Muscle layer of colon (tissue), 2 donors: ENCODE measurements around the gene SHROOM1.
"Not testable (repeated sequence)": the region's sequence is repeated elsewhere in the genome, so short reads cannot be mapped to it uniquely, and the experiment has no call there.

ENCODE experiments used
- H3K27ac ChIP-seq: one replicate; pipeline ENCODE4 v1.7.0; 2013; ENCODE audit warnings: low read depth, mild to moderate bottlenecking, low read length, moderate library complexity
- H3K27me3 ChIP-seq, 2 donors: one replicate each; pipeline ENCODE4 v1.7.0; 2013; ENCODE audit warnings: low read length in 2 of 2, mild to moderate bottlenecking in 2 of 2; ENCODE audit not compliant: insufficient read depth in 2 of 2, control insufficient read depth in 1 of 2
- H3K36me3 ChIP-seq: one replicate; pipeline ENCODE4 v1.7.0; 2013; ENCODE audit warnings: mild to moderate bottlenecking, low read length; ENCODE audit not compliant: insufficient read depth
- H3K4me1 ChIP-seq: one replicate; pipeline ENCODE4 v1.7.0; 2013; ENCODE audit warnings: mild to moderate bottlenecking, low read length; ENCODE audit not compliant: insufficient read depth
- H3K4me3 ChIP-seq, 2 donors: one replicate each; pipeline ENCODE4 v1.7.0; 2013; ENCODE audit warnings: low read length in 2 of 2, low read depth in 1 of 2, mild to moderate bottlenecking in 1 of 2, moderate library complexity in 1 of 2
- H3K9ac ChIP-seq: one replicate; pipeline ENCODE4 v1.7.0; 2013; ENCODE audit warnings: low read length
- H3K9me3 ChIP-seq: one replicate; pipeline ENCODE4 v1.7.0; 2013; ENCODE audit warnings: mild to moderate bottlenecking, low read length
- donor health status: abdominal sarcoma.
- donor health status: Adenocarcinoma of cecum.

Gene SHROOM1

DNA sequence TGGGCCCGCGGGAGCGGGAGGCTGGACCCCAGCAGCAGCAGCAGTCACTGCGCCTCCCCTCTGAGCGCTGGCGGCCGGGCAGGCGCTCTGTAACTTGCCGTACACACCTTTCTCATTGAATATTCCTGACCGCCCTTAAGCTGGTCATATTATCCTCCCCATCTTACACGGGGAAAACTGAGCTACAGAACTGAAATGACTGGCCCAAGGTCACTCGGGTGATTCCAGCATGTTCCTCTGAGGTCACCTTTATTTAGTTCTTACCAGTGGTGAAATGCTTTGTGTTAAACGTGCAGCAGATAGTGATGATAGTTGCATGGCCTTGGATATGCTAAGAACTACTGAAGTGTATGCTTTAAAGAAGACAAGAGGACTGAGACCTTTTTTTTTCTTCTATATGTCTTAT lies 36.6 kb upstream of the SHROOM1 start:
- H3K4me1 ChIP-seq: peaks cover 19% of the 10 kb centered on the region
- no peaks in the 10 kb centered on the region for H3K9me3 ChIP-seq
- H3K9ac ChIP-seq: peak overlapping the region; percentile 79
- H3K27me3 ChIP-seq: no peaks in the 10 kb centered on the region
- peak overlapping the region; percentile 93 to 95 for H3K4me3 ChIP-seq
- peak overlapping the region; percentile 88 for H3K27ac ChIP-seq
- peaks cover 30% of the 10 kb centered on the region for H3K36me3 ChIP-seq

DNA sequence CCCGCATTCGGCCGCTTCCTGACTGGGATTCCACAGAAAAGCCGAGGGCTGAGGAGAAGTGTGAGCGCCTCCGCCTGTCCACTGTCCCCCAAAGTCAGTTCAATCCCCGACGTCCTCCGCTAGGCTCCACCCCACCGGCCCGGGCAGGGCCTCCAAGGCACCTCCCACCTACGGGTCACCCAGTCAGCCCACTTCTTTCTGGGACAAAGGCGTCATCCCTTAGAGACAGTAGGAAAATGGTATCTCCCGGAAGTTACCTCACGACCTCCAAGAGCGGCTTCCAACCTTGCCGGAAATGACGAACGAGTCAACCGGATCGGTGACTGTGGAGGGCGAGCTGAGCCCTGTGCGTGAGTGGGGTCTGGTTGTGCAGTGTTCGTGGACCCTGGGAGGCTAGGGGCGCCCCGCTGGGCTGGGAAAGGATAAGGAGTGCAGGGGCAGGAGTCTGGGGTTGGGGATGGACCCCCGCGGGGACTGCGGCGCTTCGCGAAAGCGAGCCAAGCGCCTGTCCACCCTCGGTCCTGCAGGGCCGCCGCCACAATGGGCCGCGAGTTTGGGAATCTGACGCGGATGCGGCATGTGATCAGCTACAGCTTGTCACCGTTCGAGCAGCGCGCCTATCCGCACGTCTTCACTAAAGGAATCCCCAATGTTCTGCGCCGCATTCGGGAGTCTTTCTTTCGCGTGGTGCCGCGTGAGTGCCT lies 36.0 kb upstream of the SHROOM1 start, which contains the start of the genes GDF9 and UQCRQ:
TSS of gene GDF9 (minus strand) at position 128 of the 704 bp plus-strand sequence. CDS start 1,936 bp downstream, outside the sequence.
TSS of gene UQCRQ (plus strand) at position 301 of the 704 bp plus-strand sequence. CDS start at position 541, 240 bp downstream.
- Histone ChIP-seq H3K9ac (peak within 1 kb of the TSS; percentile 79), H3K9me3 (no peaks in the 10 kb centered on the region), H3K27me3 (no peaks in the 10 kb centered on the region), H3K27ac (peak within 1 kb of the TSS; percentile 88), H3K36me3 (peaks cover 30% of the 10 kb centered on the region), H3K4me1 (peaks cover 19% of the 10 kb centered on the region), H3K4me3 (peak within 1 kb of the TSS; percentile 93 to 95)

DNA sequence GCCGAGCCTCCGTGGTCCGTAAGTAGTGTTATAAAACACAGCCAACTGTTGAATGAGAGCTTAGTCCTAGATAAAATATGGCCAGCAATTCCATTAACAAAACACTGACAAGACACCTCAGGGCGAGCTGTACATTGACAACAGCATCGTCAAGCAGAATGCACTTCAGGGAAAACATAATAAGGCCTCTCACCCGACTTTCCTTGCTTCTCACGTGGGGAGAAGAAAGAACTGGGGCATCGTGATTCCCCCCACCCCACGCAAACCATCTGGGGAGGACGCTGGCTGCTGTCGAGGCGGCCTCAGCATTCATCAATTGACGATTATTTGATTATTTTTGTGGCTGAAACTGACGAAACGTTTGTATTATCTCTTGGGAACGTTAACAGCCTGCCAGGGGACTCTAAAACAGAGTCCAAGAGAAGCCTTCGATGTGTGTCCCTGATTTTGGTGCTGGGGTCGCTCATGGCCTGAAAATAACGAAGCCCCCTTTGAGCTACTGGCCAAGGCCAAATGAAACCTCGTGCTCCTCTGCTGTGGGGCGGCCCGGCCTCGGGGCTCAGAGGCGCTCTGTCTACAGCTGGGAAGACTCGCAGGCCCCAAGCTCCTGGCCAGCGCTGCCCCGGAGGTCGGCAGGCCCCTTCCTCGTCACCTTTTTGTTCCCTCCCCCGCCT lies 35.4 kb upstream of the SHROOM1 start:
- Histone ChIP-seq H3K36me3 (peaks cover 27% of the 10 kb centered on the region), H3K27me3 (no peaks in the 10 kb centered on the region), H3K9me3 (no peaks in the 10 kb centered on the region), H3K27ac (peak overlapping the region; percentile 88), H3K9ac (peak overlapping the region; percentile 77), H3K4me3 (peak overlapping the region; percentile 43 to 93), H3K4me1 (peaks cover 19% of the 10 kb centered on the region)

DNA sequence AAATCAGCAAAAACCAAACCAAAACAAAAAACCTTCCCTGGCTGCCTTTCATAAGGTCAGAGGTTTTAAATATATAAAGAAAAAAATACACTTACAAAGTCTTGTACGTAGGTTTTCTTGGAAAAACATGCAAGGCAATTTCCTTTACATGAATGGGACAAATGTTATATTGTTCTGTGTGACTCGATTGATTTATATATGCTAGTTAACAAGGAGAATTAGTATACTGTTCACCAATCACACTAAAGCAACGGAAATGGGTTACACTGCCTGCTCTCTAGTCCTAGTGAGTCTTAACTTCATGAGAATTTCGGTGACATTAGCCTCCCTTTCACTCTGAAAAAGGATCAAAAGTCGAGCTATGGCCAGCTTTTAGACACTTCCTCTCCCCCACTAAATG lies 30.3 kb upstream of the SHROOM1 start:
- no peaks in the 10 kb centered on the region for H3K36me3 ChIP-seq
- H3K9me3 ChIP-seq: no peaks in the 10 kb centered on the region
- no peaks in the 10 kb centered on the region for H3K27me3 ChIP-seq
- no peak overlapping the region for H3K27ac ChIP-seq
- H3K4me1 ChIP-seq: peaks cover 4% of the 10 kb centered on the region
- H3K9ac ChIP-seq: no peak overlapping the region
- no peak overlapping the region for H3K4me3 ChIP-seq

DNA sequence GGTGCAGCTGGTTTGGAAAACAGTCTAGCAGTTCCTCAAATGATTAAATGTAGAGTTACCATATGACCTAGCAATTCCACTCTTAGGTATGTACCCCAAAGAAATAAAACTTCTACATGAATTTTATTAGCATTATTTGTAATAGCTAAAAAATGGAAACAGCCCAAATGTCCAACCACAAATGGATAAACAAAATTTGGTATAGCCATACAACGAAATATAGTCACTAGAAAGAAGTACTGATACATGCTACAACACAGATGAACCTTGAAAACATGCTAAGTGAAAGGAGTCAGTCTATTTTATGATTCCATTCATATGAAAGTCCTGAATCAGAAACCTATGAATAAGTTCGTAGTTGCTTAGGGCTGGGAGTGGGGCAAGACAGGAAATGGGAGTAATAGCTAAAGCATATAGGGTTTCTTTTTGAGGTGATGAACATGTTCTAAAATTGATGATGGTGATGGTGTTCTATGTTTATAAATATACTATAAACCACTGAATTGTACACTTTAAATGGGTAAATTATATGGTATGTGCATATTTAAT lies 29.5 kb upstream of the SHROOM1 start:
- Histone ChIP-seq H3K4me3 (no peak overlapping the region), H3K9me3 (no peaks in the 10 kb centered on the region), H3K4me1 (no peaks in the 10 kb centered on the region), H3K27me3 (no peaks in the 10 kb centered on the region), H3K36me3 (no peaks in the 10 kb centered on the region), H3K27ac (no peak overlapping the region), H3K9ac (no peak overlapping the region)

DNA sequence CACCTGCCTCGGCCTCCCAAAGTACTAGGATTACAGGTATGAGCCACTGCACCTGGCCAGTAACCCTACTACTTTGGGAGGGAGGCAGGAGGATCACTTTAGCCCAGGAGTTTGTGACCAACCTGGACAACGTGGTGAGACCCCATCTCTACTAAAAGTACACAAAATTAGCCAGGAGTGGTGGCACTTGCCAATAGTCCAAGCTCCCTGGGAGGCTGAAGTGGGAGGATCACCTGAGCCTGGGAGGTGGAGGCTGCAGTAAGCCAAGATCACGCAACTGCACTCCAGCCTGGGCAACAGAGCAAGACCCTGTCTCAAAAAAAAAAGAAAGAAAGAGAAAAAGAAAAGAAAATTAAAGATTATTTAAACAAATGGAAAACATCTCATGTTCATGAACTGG lies 25.6 kb upstream of the SHROOM1 start:
- no peak overlapping the region for H3K9ac ChIP-seq
- no peaks in the 10 kb centered on the region for H3K36me3 ChIP-seq
- H3K27me3 ChIP-seq: no peaks in the 10 kb centered on the region
- no peaks in the 10 kb centered on the region for H3K9me3 ChIP-seq
- H3K4me3 ChIP-seq: no peak overlapping the region
- H3K4me1 ChIP-seq: no peaks in the 10 kb centered on the region
- no peak overlapping the region for H3K27ac ChIP-seq

DNA sequence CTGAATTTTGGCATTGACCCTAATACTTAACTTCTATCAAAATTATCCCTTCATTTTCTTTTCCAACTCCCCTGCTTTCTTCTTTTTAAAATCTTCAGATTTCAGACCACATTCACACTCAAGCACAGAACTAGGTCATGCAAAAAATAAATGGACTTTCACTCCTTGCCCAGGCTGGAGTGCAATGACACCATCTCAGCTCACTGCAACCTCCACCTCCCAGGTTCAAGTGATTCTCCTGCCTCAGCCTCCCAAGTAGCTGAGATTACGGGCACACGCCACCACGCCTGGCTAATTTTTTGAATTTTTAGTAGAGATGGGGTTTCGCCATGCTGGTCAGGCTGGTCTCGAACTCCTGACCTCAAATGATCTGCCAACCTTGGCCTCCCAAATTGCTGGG lies 24.5 kb upstream of the SHROOM1 start:
- not testable (repeated sequence) for H3K9ac ChIP-seq, H3K4me1 ChIP-seq, H3K27me3 ChIP-seq, H3K4me3 ChIP-seq, H3K27ac ChIP-seq, H3K9me3 ChIP-seq, H3K36me3 ChIP-seq

DNA sequence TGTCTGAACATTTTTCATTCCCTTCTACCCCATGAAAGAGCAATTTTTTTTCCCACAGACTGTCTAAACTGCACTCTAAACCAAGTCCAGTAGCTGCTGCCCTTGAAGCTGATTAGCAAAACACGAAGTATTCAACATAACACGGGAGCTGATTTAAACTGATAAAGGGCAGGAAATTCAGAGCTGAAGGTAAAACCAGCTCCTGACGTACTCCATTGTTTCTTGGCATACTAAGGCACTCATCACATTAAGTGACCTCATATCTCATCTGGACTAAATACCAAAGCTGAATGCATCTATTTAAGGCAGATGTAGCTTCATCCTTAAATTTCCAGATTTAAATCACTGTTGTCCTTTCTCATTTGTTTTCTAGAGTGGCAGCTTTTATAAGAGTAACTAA lies 23.9 kb upstream of the SHROOM1 start:
- Histone ChIP-seq H3K27ac (no peak overlapping the region), H3K36me3 (no peaks in the 10 kb centered on the region), H3K27me3 (no peaks in the 10 kb centered on the region), H3K9ac (no peak overlapping the region), H3K9me3 (no peaks in the 10 kb centered on the region), H3K4me1 (no peaks in the 10 kb centered on the region), H3K4me3 (no peak overlapping the region)

DNA sequence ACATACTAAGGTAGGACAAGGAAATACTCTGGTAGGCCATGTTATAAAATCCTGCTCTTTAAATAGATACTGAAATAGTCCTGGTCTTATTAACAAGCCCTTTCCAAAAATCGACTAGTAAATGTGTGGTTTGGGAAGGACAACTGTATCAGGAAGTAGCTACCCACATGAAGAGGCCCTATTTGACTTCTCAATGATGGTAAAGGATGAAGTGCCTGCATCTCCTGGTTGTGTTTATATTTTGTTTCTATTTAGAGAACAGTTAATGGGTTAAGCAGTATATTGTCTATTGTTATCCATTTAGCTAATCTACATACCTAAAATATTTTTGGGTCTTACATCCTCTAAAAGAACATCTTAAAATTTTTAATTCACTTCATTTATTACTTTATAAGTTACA lies 23.3 kb upstream of the SHROOM1 start:
- H3K9me3 ChIP-seq: no peaks in the 10 kb centered on the region
- no peaks in the 10 kb centered on the region for H3K36me3 ChIP-seq
- no peaks in the 10 kb centered on the region for H3K27me3 ChIP-seq
- H3K9ac ChIP-seq: no peak overlapping the region
- no peaks in the 10 kb centered on the region for H3K4me1 ChIP-seq
- no peak overlapping the region for H3K27ac ChIP-seq
- no peak overlapping the region for H3K4me3 ChIP-seq

DNA sequence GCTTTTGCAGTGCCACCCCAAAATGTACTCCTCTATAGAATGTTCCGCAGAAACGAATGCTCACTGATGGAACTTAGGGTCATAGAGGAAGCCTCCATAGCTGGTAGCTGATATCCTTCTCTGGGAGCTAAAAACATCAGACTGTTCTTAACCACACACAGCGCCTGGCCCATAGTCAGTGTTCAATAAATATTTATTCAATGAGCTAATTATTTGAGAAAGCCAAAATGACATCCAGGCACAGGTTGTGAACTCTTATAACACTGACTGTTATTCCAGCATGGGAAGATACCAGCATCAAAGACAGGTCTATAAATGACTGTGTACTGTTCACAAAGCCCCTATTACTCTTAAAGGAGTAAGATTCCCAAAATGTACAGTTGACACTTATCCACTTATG lies 22.9 kb upstream of the SHROOM1 start:
- no peak overlapping the region for H3K27ac ChIP-seq
- no peaks in the 10 kb centered on the region for H3K36me3 ChIP-seq
- no peaks in the 10 kb centered on the region for H3K9me3 ChIP-seq
- no peak overlapping the region for H3K4me3 ChIP-seq
- no peak overlapping the region for H3K9ac ChIP-seq
- no peaks in the 10 kb centered on the region for H3K4me1 ChIP-seq
- no peaks in the 10 kb centered on the region for H3K27me3 ChIP-seq

DNA sequence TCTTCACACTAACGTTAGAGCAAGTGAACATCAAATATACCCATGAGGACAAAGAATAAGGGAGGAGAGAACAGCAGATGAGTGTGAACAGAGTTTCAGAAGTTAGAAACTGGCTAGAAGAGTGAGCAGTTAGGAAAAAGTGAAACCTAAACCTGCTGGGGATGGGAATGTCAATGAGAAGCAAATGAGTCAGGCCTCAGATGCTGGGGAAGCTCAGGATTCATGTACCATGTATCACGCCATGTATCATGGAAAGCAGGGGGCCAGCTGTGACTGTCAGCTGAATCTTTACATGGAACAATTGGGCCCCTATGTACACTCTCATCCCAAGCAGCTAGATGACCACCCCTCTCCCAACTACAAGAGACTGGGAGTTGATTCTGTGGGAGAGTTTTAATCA lies 19.6 kb upstream of the SHROOM1 start:
- no peak overlapping the region for H3K27ac ChIP-seq

More for the DNA sequence above, 19.6 kb upstream of the SHROOM1 start:
- Histone ChIP-seq H3K27me3 (no peaks in the 10 kb centered on the region), H3K9me3 (no peaks in the 10 kb centered on the region), H3K4me3 (no peak overlapping the region), H3K36me3 (no peaks in the 10 kb centered on the region), H3K9ac (no peak overlapping the region), H3K4me1 (no peaks in the 10 kb centered on the region)
